HG02763 (cell line): ENCODE data around the gene ELAVL3.
A peak's percentile ranks its signal among the peaks of the same experiment; 100 is the strongest.
"Not testable (repeated sequence)": the region's sequence is repeated elsewhere in the genome, so short reads cannot be mapped to it uniquely, and the experiment has no call there.

Experiments
- ATAC-seq: cut with Tn5 transposase; IDR thresholded peaks from one replicate; pipeline ENCODE4 v1.9.1; 2021; ENCODE audit warnings: mild to moderate bottlenecking, moderate library complexity; ENCODE audit not compliant: unreplicated experiment

ELAVL3 gene

GRCh38 chr19:11486661-11487503, 6.0 kb upstream of the ELAVL3 start:
- no peak for ATAC-seq

GRCh38 chr19:11485245-11485837, 4.5 kb upstream of the ELAVL3 start:
- ATAC-seq = no peak

GRCh38 chr19:11483366-11484111, 2.7 kb upstream of the ELAVL3 start:
- no peak for ATAC-seq

GRCh38 chr19:11482384-11483050, 1.7 kb upstream of the ELAVL3 start:
- peak; percentile 70 for ATAC-seq

- peak; percentile 63 for ATAC-seq
Measured at GRCh38 chr19:11481534-11482383, 913 bp upstream of the ELAVL3 start.

- no peak for ATAC-seq
Measured at GRCh38 chr19:11479898-11480714, 740 bp downstream of the ELAVL3 start.

- ATAC-seq = no peak
Measured at GRCh38 chr19:11479090-11479897, 1.6 kb downstream of the ELAVL3 start.

GRCh38 chr19:11478167-11479089, 2.4 kb downstream of the ELAVL3 start:
- no peak for ATAC-seq

GRCh38 chr19:11475861-11476260, 5.0 kb downstream of the ELAVL3 start:
- ATAC-seq = no peak

- ATAC-seq = not testable (repeated sequence)
Measured at GRCh38 chr19:11475343-11475742, 5.5 kb downstream of the ELAVL3 start.

GRCh38 chr19:11473725-11474124, 7.1 kb downstream of the ELAVL3 start:
- no peak for ATAC-seq

- not testable (repeated sequence) for ATAC-seq
Measured at GRCh38 chr19:11468266-11468845, 12.5 kb downstream of the ELAVL3 start.

- ATAC-seq = no peak
Measured at GRCh38 chr19:11465600-11465999, 15.2 kb downstream of the ELAVL3 start.

- no peak for ATAC-seq
Measured at GRCh38 chr19:11464333-11465265, 16.2 kb downstream of the ELAVL3 start.

- no peak for ATAC-seq
Measured at GRCh38 chr19:11463391-11463790, 17.5 kb downstream of the ELAVL3 start.

GRCh38 chr19:11461453-11461852, 19.4 kb downstream of the ELAVL3 start:
- no peak for ATAC-seq
